ENCODE data around the gene CAMK2D. TPM values are rescaled to one million over a fixed set of nuclear protein-coding genes. Genes with fewer than 3 reads are reported as not detected.

The CAMK2D gene
- total and polyA plus RNA-seq, 4 donors: 10.1 to 31.0 (median 25.6) TPM

DNA sequence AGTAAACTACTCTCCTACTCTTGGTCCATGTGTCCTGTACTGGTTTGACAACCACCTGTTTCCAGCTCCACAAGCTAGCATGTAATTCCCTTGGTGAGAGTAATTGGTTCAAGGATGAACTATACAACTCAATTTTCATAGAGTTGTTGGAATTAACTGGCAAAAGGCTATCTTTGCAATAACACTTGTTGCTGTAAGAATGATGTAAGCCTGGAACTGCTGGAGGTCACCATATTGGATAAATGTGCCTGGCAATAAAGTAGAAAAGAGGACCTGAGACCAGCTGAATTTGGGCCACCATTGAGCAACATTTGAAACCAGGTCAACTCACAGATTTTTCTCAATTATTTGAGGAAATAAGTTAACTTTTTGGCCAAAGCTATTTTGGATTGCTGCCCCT, 175.5 kb downstream of the CAMK2D start (continued):
- TF ChIP-seq, protein P1, sequence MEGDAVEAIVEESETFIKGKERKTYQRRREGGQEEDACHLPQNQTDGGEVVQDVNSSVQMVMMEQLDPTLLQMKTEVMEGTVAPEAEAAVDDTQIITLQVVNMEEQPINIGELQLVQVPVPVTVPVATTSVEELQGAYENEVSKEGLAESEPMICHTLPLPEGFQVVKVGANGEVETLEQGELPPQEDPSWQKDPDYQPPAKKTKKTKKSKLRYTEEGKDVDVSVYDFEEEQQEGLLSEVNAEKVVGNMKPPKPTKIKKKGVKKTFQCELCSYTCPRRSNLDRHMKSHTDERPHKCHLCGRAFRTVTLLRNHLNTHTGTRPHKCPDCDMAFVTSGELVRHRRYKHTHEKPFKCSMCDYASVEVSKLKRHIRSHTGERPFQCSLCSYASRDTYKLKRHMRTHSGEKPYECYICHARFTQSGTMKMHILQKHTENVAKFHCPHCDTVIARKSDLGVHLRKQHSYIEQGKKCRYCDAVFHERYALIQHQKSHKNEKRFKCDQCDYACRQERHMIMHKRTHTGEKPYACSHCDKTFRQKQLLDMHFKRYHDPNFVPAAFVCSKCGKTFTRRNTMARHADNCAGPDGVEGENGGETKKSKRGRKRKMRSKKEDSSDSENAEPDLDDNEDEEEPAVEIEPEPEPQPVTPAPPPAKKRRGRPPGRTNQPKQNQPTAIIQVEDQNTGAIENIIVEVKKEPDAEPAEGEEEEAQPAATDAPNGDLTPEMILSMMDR (IDR thresholded peaks at IDR 0.05; ENCODE audit: low read depth, low read length, missing input control): no peak
- peak in 1 of 2 donors; percentile 51 for TF ChIP-seq RXRA (IDR thresholded peaks at IDR 0.05)
- TF ChIP-seq YY1 (IDR thresholded peaks at IDR 0.05): peak; percentile 83
- TF ChIP-seq GABPA (IDR thresholded peaks at IDR 0.05 in 1 of 2, conservative IDR thresholded peaks at IDR 0.05 in 1 of 2): no peak
- no peak for TF ChIP-seq EGR1 (IDR thresholded peaks at IDR 0.05; ENCODE audit: low read depth in 2 of 2)
- no peak for TF ChIP-seq SP1 (IDR thresholded peaks at IDR 0.05)
- TF ChIP-seq FOXA2 (IDR thresholded peaks at IDR 0.05): no peak

DNA sequence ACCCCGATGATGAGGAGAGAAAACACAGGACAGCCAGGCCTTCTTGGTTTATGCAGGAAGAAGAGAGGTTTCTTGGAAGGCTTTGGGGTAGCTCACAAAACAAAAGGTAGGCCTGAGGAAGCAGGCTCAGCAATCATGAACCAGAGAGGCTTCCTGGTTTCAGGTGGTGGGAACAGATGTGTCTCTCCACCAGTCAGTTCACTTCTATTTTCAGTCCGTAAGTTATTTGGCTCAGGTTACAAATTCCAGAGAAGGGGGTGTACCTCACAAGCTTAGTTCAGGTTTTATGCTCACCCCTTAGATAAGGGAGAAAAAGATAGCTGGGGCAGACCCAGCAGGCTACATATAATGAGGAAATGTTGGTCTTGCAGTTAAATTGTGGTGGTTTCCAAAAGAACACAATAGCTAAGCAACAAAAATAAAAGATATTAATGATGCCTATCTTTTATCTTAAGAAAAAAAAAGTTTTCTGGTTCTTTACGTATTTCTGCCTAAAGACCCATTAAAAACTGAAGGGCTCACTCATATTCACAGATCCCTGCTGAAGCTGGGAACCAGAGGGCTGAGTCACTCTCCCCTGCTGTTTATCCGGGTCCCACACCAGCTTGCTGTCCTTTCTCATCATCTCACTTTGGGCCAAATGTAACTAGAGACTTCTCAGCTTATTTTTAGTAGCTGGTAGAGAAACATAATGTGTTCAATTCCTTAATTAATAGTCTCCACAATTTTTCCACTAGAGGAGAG, 177.0 kb downstream of the CAMK2D start:
- TF ChIP-seq RXRA (IDR thresholded peaks at IDR 0.05): no peak
- no peak for TF ChIP-seq FOXA1 (IDR thresholded peaks at IDR 0.05)
- TF ChIP-seq HNF4G (IDR thresholded peaks at IDR 0.05): no peak
- no peak for TF ChIP-seq HNF4A (conservative IDR thresholded peaks at IDR 0.05)
- TF ChIP-seq, protein P2, sequence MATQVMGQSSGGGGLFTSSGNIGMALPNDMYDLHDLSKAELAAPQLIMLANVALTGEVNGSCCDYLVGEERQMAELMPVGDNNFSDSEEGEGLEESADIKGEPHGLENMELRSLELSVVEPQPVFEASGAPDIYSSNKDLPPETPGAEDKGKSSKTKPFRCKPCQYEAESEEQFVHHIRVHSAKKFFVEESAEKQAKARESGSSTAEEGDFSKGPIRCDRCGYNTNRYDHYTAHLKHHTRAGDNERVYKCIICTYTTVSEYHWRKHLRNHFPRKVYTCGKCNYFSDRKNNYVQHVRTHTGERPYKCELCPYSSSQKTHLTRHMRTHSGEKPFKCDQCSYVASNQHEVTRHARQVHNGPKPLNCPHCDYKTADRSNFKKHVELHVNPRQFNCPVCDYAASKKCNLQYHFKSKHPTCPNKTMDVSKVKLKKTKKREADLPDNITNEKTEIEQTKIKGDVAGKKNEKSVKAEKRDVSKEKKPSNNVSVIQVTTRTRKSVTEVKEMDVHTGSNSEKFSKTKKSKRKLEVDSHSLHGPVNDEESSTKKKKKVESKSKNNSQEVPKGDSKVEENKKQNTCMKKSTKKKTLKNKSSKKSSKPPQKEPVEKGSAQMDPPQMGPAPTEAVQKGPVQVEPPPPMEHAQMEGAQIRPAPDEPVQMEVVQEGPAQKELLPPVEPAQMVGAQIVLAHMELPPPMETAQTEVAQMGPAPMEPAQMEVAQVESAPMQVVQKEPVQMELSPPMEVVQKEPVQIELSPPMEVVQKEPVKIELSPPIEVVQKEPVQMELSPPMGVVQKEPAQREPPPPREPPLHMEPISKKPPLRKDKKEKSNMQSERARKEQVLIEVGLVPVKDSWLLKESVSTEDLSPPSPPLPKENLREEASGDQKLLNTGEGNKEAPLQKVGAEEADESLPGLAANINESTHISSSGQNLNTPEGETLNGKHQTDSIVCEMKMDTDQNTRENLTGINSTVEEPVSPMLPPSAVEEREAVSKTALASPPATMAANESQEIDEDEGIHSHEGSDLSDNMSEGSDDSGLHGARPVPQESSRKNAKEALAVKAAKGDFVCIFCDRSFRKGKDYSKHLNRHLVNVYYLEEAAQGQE (IDR thresholded peaks at IDR 0.05): no peak
- no peak for TF ChIP-seq JUND (IDR thresholded peaks at IDR 0.05)
- no peak for TF ChIP-seq TAF1 (conservative IDR thresholded peaks at IDR 0.05)
- TF ChIP-seq YY1 (IDR thresholded peaks at IDR 0.05): no peak
- TF ChIP-seq, protein P3, sequence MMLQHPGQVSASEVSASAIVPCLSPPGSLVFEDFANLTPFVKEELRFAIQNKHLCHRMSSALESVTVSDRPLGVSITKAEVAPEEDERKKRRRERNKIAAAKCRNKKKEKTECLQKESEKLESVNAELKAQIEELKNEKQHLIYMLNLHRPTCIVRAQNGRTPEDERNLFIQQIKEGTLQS (IDR thresholded peaks at IDR 0.05): no peak
- no peak for TF ChIP-seq EGR1 (IDR thresholded peaks at IDR 0.05; ENCODE audit: low read depth in 2 of 2)
- no peak for TF ChIP-seq RAD21 (IDR thresholded peaks at IDR 0.05)
- no peak for TF ChIP-seq FOXA2 (IDR thresholded peaks at IDR 0.05)
- TF ChIP-seq, protein P4, sequence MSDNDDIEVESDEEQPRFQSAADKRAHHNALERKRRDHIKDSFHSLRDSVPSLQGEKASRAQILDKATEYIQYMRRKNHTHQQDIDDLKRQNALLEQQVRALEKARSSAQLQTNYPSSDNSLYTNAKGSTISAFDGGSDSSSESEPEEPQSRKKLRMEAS (IDR thresholded peaks at IDR 0.05): no peak
- TF ChIP-seq SP1 (IDR thresholded peaks at IDR 0.05): no peak
- TF ChIP-seq, protein P5, sequence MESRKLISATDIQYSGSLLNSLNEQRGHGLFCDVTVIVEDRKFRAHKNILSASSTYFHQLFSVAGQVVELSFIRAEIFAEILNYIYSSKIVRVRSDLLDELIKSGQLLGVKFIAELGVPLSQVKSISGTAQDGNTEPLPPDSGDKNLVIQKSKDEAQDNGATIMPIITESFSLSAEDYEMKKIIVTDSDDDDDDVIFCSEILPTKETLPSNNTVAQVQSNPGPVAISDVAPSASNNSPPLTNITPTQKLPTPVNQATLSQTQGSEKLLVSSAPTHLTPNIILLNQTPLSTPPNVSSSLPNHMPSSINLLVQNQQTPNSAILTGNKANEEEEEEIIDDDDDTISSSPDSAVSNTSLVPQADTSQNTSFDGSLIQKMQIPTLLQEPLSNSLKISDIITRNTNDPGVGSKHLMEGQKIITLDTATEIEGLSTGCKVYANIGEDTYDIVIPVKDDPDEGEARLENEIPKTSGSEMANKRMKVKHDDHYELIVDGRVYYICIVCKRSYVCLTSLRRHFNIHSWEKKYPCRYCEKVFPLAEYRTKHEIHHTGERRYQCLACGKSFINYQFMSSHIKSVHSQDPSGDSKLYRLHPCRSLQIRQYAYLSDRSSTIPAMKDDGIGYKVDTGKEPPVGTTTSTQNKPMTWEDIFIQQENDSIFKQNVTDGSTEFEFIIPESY (IDR thresholded peaks at IDR 0.05): no peak
- TF ChIP-seq, protein P1 (IDR thresholded peaks at IDR 0.05; ENCODE audit: low read depth, low read length, missing input control): no peak
- WGBS: 88% methylated on average over 4 of the region's 4 CpGs
- DNase-seq (ENCODE audit: low spot score): no peak
- Histone ChIP-seq H3K27ac (ENCODE audit: low read depth in 1 of 2, low read length in 2 of 2) (no peak overlapping the region), H3K9me3 (ENCODE audit: control insufficient read depth in 4 of 4, low read length in 3 of 4) (no peaks in the 10 kb centered on the region), H3K27me3 (ENCODE audit: control insufficient read depth in 4 of 4, insufficient read depth in 4 of 4, low read length in 3 of 4) (no peaks in the 10 kb centered on the region), H3K4me3 (ENCODE audit: low read depth in 1 of 3, low read length in 3 of 3) (no peak overlapping the region), H3K4me1 (ENCODE audit: control insufficient read depth in 4 of 4, insufficient read depth in 4 of 4, low read length in 3 of 4) (peaks cover 2 to 22% (median 6%) of the 10 kb centered on the region in 4 donors), H3K36me3 (ENCODE audit: control insufficient read depth in 4 of 4, insufficient read depth in 3 of 4, low read depth in 1 of 4, low read length in 3 of 4) (no peaks in the 10 kb centered on the region), H3K9ac (ENCODE audit: low read depth in 1 of 2, low read length in 2 of 2) (no peak overlapping the region)
